Stimulated activated naive CD8-positive, alpha-beta T cell treated with anti-CD3 and anti-CD28 coated beads, Interleukin-15, amount 100 ng/mL, for 72 hours (primary cell): ENCODE results near the gene ENOX1.
"Not testable (repeated sequence)": the region's sequence is repeated elsewhere in the genome, so short reads cannot be mapped to it uniquely, and the experiment has no call there.

Experiments
- ATAC-seq: fragments of 150-1000 bp; cut with Tn5 transposase; 2 replicates; pipeline ENCODE4 v1.10.0; 2021; ENCODE audit warnings: mild to moderate bottlenecking, moderate library complexity
- DNase-seq, 2 donors: peaks; one replicate each; pipeline ENCODE4 v3.0.0; 2021 to 2022
- H3K27ac Mint-ChIP-seq, 2 donors: one replicate each; pipeline ENCODE4 v1.8.0; 2022; ENCODE audit warnings: mild to moderate bottlenecking in 2 of 2, mixed read lengths in 2 of 2, moderate library complexity in 2 of 2
- H3K27me3 Mint-ChIP-seq: one replicate; pipeline ENCODE4 v1.8.0; 2022; ENCODE audit warnings: mixed read lengths
- H3K4me1 Mint-ChIP-seq: one replicate; pipeline ENCODE4 v1.8.0; 2022; ENCODE audit warnings: mild to moderate bottlenecking, mixed read lengths
- H3K4me3 Mint-ChIP-seq, 2 donors: one replicate each; pipeline ENCODE4 v1.8.0; 2022; ENCODE audit warnings: mild to moderate bottlenecking in 2 of 2, mixed read lengths in 2 of 2, moderate library complexity in 1 of 2
- H3K9me3 Mint-ChIP-seq, 2 donors: one replicate each; pipeline ENCODE4 v1.8.0; 2022; ENCODE audit warnings: mixed read lengths in 2 of 2

Gene ENOX1

GRCh38 chr13:43364210-43365038 is 422.3 kb downstream of the ENOX1 start:
- no peak overlapping the region for H3K4me3 Mint-ChIP-seq
- peaks cover 7% of the 10 kb centered on the region for H3K4me1 Mint-ChIP-seq
- no peaks in the 10 kb centered on the region for H3K9me3 Mint-ChIP-seq
- DNase-seq (no peak), ATAC-seq (no peak)
- H3K27ac Mint-ChIP-seq, result no peak overlapping the region
- H3K27me3 Mint-ChIP-seq, result no peaks in the 10 kb centered on the region

- H3K4me3 Mint-ChIP-seq, result no peak overlapping the region
- peaks cover 5% of the 10 kb centered on the region for H3K4me1 Mint-ChIP-seq
- H3K27ac Mint-ChIP-seq, result no peak overlapping the region
- H3K9me3 Mint-ChIP-seq, result no peaks in the 10 kb centered on the region
- DNase-seq, result no peak
- no peaks in the 10 kb centered on the region for H3K27me3 Mint-ChIP-seq
- ATAC-seq, result no peak
These were observed 423.4 kb downstream of the ENOX1 start for GRCh38 chr13:43363156-43363953.

GRCh38 chr13:43362556-43362955 is 424.2 kb downstream of the ENOX1 start:
- Mint-ChIP-seq H3K4me1 (no peaks in the 10 kb centered on the region), H3K27me3 (no peaks in the 10 kb centered on the region), H3K9me3 (no peaks in the 10 kb centered on the region), H3K27ac (no peak overlapping the region), H3K4me3 (no peak overlapping the region)
- ATAC-seq (no peak), DNase-seq (no peak)

- no peaks in the 10 kb centered on the region for H3K4me1 Mint-ChIP-seq
- ATAC-seq (no peak), DNase-seq (no peak)
- H3K27ac Mint-ChIP-seq, result no peak overlapping the region
- H3K9me3 Mint-ChIP-seq, result no peaks in the 10 kb centered on the region
- H3K27me3 Mint-ChIP-seq, result no peaks in the 10 kb centered on the region
- no peak overlapping the region for H3K4me3 Mint-ChIP-seq
These were observed 425.7 kb downstream of the ENOX1 start for GRCh38 chr13:43360892-43361610.

- Mint-ChIP-seq H3K4me1 (no peaks in the 10 kb centered on the region), H3K9me3 (no peaks in the 10 kb centered on the region), H3K4me3 (no peak overlapping the region), H3K27ac (no peak overlapping the region), H3K27me3 (no peaks in the 10 kb centered on the region)
- no peak for DNase-seq
- no peak for ATAC-seq
These were observed 426.6 kb downstream of the ENOX1 start for GRCh38 chr13:43360171-43360570.

- Mint-ChIP-seq H3K9me3 (no peaks in the 10 kb centered on the region), H3K27ac (no peak overlapping the region), H3K4me3 (no peak overlapping the region), H3K27me3 (no peaks in the 10 kb centered on the region), H3K4me1 (no peaks in the 10 kb centered on the region)
- DNase-seq, result no peak
- no peak for ATAC-seq
These were observed 427.2 kb downstream of the ENOX1 start for GRCh38 chr13:43359536-43359935.

GRCh38 chr13:43357564-43357963 is 429.2 kb downstream of the ENOX1 start:
- Mint-ChIP-seq H3K4me1 (no peaks in the 10 kb centered on the region), H3K27ac (no peak overlapping the region), H3K9me3 (no peaks in the 10 kb centered on the region), H3K4me3 (no peak overlapping the region), H3K27me3 (no peaks in the 10 kb centered on the region)
- no peak for DNase-seq
- ATAC-seq, result no peak

- no peak overlapping the region for H3K4me3 Mint-ChIP-seq
- no peaks in the 10 kb centered on the region for H3K4me1 Mint-ChIP-seq
- ATAC-seq (no peak), DNase-seq (no peak)
- H3K27me3 Mint-ChIP-seq, result no peaks in the 10 kb centered on the region
- H3K9me3 Mint-ChIP-seq, result no peaks in the 10 kb centered on the region
- no peak overlapping the region for H3K27ac Mint-ChIP-seq
These were observed 430.2 kb downstream of the ENOX1 start for GRCh38 chr13:43356567-43356966.

- no peak overlapping the region for H3K4me3 Mint-ChIP-seq
- no peak for ATAC-seq
These were observed 431.0 kb downstream of the ENOX1 start for GRCh38 chr13:43355774-43356173.

GRCh38 chr13:43354153-43354945 is 432.4 kb downstream of the ENOX1 start:
- Mint-ChIP-seq H3K4me3 (no peak overlapping the region), H3K27ac (no peak overlapping the region), H3K9me3 (no peaks in the 10 kb centered on the region), H3K27me3 (no peaks in the 10 kb centered on the region), H3K4me1 (no peaks in the 10 kb centered on the region)
- ATAC-seq (no peak), DNase-seq (no peak)

More at GRCh38 chr13:43355774-43356173, 431.0 kb downstream of the ENOX1 start:
- H3K4me1 Mint-ChIP-seq, result no peaks in the 10 kb centered on the region
- no peaks in the 10 kb centered on the region for H3K27me3 Mint-ChIP-seq
- no peak overlapping the region for H3K27ac Mint-ChIP-seq
- DNase-seq, result no peak
- H3K9me3 Mint-ChIP-seq, result no peaks in the 10 kb centered on the region

- H3K27ac Mint-ChIP-seq, result no peak overlapping the region
- no peaks in the 10 kb centered on the region for H3K4me1 Mint-ChIP-seq
- H3K4me3 Mint-ChIP-seq, result no peak overlapping the region
- H3K9me3 Mint-ChIP-seq, result no peaks in the 10 kb centered on the region
- no peaks in the 10 kb centered on the region for H3K27me3 Mint-ChIP-seq
- ATAC-seq (no peak), DNase-seq (no peak)
These were observed 433.1 kb downstream of the ENOX1 start for GRCh38 chr13:43353631-43354030.

- peaks cover 16% of the 10 kb centered on the region for H3K27me3 Mint-ChIP-seq
- ATAC-seq, H3K4me1 Mint-ChIP-seq, DNase-seq, H3K9me3 Mint-ChIP-seq, H3K4me3 Mint-ChIP-seq, H3K27ac Mint-ChIP-seq: not testable (repeated sequence)
These were observed 435.2 kb downstream of the ENOX1 start for GRCh38 chr13:43351612-43352011.

GRCh38 chr13:43348397-43348796 is 438.4 kb downstream of the ENOX1 start:
- ATAC-seq (no peak), DNase-seq (no peak)
- Mint-ChIP-seq H3K4me1 (no peaks in the 10 kb centered on the region), H3K27me3 (peaks cover 30% of the 10 kb centered on the region), H3K9me3 (no peaks in the 10 kb centered on the region), H3K27ac (no peak overlapping the region), H3K4me3 (no peak overlapping the region)

GRCh38 chr13:43347877-43348276 is 438.9 kb downstream of the ENOX1 start:
- DNase-seq, result no peak
- Mint-ChIP-seq H3K9me3 (no peaks in the 10 kb centered on the region), H3K27ac (no peak overlapping the region), H3K4me3 (no peak overlapping the region), H3K4me1 (no peaks in the 10 kb centered on the region), H3K27me3 (peaks cover 30% of the 10 kb centered on the region)
- no peak for ATAC-seq

GRCh38 chr13:43346427-43346826 is 440.3 kb downstream of the ENOX1 start:
- Mint-ChIP-seq H3K9me3 (no peaks in the 10 kb centered on the region), H3K4me1 (no peaks in the 10 kb centered on the region), H3K4me3 (no peak overlapping the region), H3K27ac (no peak overlapping the region), H3K27me3 (peaks cover 30% of the 10 kb centered on the region)
- ATAC-seq (no peak), DNase-seq (no peak)
